ENCODE data around the gene PCDH9.

PCDH9 gene

DNA sequence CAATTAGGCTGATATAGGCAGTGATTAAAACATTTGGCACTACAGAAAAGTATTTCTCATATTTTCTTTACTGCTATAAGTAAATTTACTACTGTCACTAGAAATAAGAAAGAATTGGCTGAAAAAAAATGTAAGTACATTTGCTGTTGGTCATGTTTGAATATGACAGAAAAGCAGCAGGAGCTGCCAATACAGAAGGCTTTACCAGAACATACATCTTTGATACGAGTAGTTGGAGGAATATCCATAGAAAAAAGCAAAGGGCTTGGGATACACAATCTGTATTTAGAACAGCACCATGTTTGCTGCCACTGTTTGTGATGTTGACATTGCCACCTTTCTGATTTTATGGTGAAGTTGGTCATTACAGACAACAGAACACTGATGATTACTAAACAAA is 21.6 kb downstream of the PCDH9 start:
- Histone ChIP-seq H4K8ac (ENCODE audit: low read depth, low read length) (no peak overlapping the region), H3K4ac (ENCODE audit: low read length) (no peak overlapping the region), H3K18ac (ENCODE audit: low read length) (no peak overlapping the region), H2BK12ac (ENCODE audit: low read length) (no peak overlapping the region), H2AFZ (ENCODE audit: low read length) (no peak overlapping the region), H3K9me3 (replicated peaks in 1 of 2; ENCODE audit: control insufficient read depth in 2 of 2, insufficient read depth in 1 of 2, low read depth in 1 of 2, low read length in 2 of 2) (no peaks in the 10 kb centered on the region), H3K4me3 (ENCODE audit: low read length in 2 of 2) (no peak overlapping the region), H3K27me3 (ENCODE audit: control insufficient read depth in 3 of 3, insufficient read depth in 3 of 3, low read depth in 1 of 3, low read length in 3 of 3) (no peaks in the 10 kb centered on the region), H3K14ac (ENCODE audit: low read length) (no peak overlapping the region), H2AK5ac (ENCODE audit: low read depth, low read length) (no peak overlapping the region), H3K23ac (ENCODE audit: low read depth, low read length, poor library complexity) (no peak overlapping the region), H3K79me1 (ENCODE audit: low read depth, low read length) (no peaks in the 10 kb centered on the region), H2BK5ac (ENCODE audit: low read length) (no peak overlapping the region), H3K36me3 (replicated peaks in 1 of 2; ENCODE audit: control insufficient read depth in 2 of 2, insufficient read depth in 2 of 2, low read length in 2 of 2) (no peaks in the 10 kb centered on the region), H2BK120ac (ENCODE audit: low read depth, low read length) (no peak overlapping the region), H2BK15ac (ENCODE audit: low read length) (no peak overlapping the region), H3K9ac (ENCODE audit: low read depth, low read length, poor library complexity) (no peak overlapping the region), H4K91ac (ENCODE audit: low read depth, low read length, poor library complexity) (no peak overlapping the region), H3K4me2 (ENCODE audit: insufficient read depth, low read length, poor library complexity, severe bottlenecking) (no peak overlapping the region), H3K27ac (replicated peaks; ENCODE audit: low read length) (no peak overlapping the region), H3K4me1 (ENCODE audit: control insufficient read depth in 2 of 2, insufficient read depth in 1 of 2, low read depth in 1 of 2, low read length in 2 of 2) (no peaks in the 10 kb centered on the region)
- no CpG with 5 or more reads among the region's 1 CpG for WGBS, 2 donors (ENCODE audit: extremely low coverage in 2 of 2, insufficient read length in 2 of 2, insufficient replicate concordance in 1 of 2)
- DNase-seq (ENCODE audit: low spot score) = no peak

DNA sequence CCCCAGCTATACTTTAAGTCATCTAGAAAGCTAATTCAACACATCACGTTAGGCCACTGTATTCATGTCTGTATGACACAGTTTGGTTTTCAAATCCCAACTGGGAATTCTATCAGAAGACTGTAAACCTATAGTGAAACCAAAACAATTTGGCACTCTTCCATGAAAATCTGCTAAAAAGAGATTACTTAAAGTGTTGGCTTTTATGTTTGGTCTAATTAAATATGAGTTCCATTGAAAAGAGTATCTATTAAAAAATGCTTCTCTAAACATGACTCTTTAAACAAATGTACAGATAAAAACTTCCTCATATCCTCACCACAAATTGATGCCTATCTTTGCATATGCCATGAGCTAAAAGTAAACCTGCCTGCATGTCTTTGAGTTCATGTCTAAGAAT is 25.4 kb downstream of the PCDH9 start:
- H3K36me3 ChIP-seq (replicated peaks in 1 of 2; ENCODE audit: control insufficient read depth in 2 of 2, insufficient read depth in 2 of 2, low read length in 2 of 2) = no peaks in the 10 kb centered on the region
- H3K79me1 ChIP-seq (ENCODE audit: low read depth, low read length) = no peaks in the 10 kb centered on the region
- H2BK120ac ChIP-seq (ENCODE audit: low read depth, low read length) = no peak overlapping the region
- H3K4me3 ChIP-seq (ENCODE audit: low read length in 2 of 2) = no peak overlapping the region
- H3K9me3 ChIP-seq (replicated peaks in 1 of 2; ENCODE audit: control insufficient read depth in 2 of 2, insufficient read depth in 1 of 2, low read depth in 1 of 2, low read length in 2 of 2) = no peaks in the 10 kb centered on the region
- no peak overlapping the region for H3K9ac ChIP-seq (ENCODE audit: low read depth, low read length, poor library complexity)
- no peak overlapping the region for H2AFZ ChIP-seq (ENCODE audit: low read length)
- H2BK15ac ChIP-seq (ENCODE audit: low read length) = no peak overlapping the region
- H4K91ac ChIP-seq (ENCODE audit: low read depth, low read length, poor library complexity) = no peak overlapping the region
- no peaks in the 10 kb centered on the region for H3K4me1 ChIP-seq (ENCODE audit: control insufficient read depth in 2 of 2, insufficient read depth in 1 of 2, low read depth in 1 of 2, low read length in 2 of 2)
- H2AK5ac ChIP-seq (ENCODE audit: low read depth, low read length) = no peak overlapping the region
- H4K8ac ChIP-seq (ENCODE audit: low read depth, low read length) = no peak overlapping the region
- WGBS, 2 donors (ENCODE audit: extremely low coverage in 2 of 2, insufficient read length in 2 of 2, insufficient replicate concordance in 1 of 2) = no CpG with 5 or more reads among the region's 1 CpG
- no peak overlapping the region for H2BK5ac ChIP-seq (ENCODE audit: low read length)
- H3K27ac ChIP-seq (replicated peaks; ENCODE audit: low read length) = no peak overlapping the region
- no peak overlapping the region for H3K23ac ChIP-seq (ENCODE audit: low read depth, low read length, poor library complexity)
- no peak overlapping the region for H3K14ac ChIP-seq (ENCODE audit: low read length)
- H2BK12ac ChIP-seq (ENCODE audit: low read length) = no peak overlapping the region
- H3K18ac ChIP-seq (ENCODE audit: low read length) = no peak overlapping the region
- no peaks in the 10 kb centered on the region for H3K27me3 ChIP-seq (ENCODE audit: control insufficient read depth in 3 of 3, insufficient read depth in 3 of 3, low read depth in 1 of 3, low read length in 3 of 3)
- H3K4ac ChIP-seq (ENCODE audit: low read length) = no peak overlapping the region
- H3K4me2 ChIP-seq (ENCODE audit: insufficient read depth, low read length, poor library complexity, severe bottlenecking) = no peak overlapping the region
- no peak for DNase-seq (ENCODE audit: low spot score)

DNA sequence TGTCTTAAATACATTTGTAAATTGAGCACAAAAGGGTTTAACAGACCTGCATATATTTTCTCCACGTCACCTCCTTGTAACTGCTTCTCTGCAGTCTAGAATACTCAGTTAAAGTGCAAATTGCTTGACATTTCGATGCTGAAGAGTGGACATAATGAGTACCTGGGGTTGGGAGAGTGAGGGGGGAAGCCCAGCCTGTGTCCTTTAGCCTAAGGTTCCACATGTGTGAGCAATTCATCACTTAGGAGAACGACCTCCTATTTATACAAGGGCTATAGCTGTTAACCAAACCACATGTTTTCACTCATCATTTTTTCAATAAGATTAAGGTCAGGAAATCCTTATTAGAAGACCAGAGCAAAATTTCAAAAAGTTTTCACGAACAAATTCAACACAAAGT is 29.5 kb downstream of the PCDH9 start:
- Histone ChIP-seq H4K8ac (ENCODE audit: low read depth, low read length) (no peak overlapping the region), H3K9me3 (replicated peaks in 1 of 2; ENCODE audit: control insufficient read depth in 2 of 2, insufficient read depth in 1 of 2, low read depth in 1 of 2, low read length in 2 of 2) (no peaks in the 10 kb centered on the region), H3K23ac (ENCODE audit: low read depth, low read length, poor library complexity) (no peak overlapping the region), H2BK12ac (ENCODE audit: low read length) (no peak overlapping the region), H3K27ac (replicated peaks; ENCODE audit: low read length) (no peak overlapping the region), H2BK120ac (ENCODE audit: low read depth, low read length) (no peak overlapping the region), H4K91ac (ENCODE audit: low read depth, low read length, poor library complexity) (no peak overlapping the region), H2AK5ac (ENCODE audit: low read depth, low read length) (no peak overlapping the region), H3K14ac (ENCODE audit: low read length) (no peak overlapping the region), H3K4me3 (ENCODE audit: low read length in 2 of 2) (no peak overlapping the region), H3K18ac (ENCODE audit: low read length) (no peak overlapping the region), H3K4me1 (ENCODE audit: control insufficient read depth in 2 of 2, insufficient read depth in 1 of 2, low read depth in 1 of 2, low read length in 2 of 2) (no peaks in the 10 kb centered on the region), H2AFZ (ENCODE audit: low read length) (peak overlapping the region; percentile 31), H3K4ac (ENCODE audit: low read length) (no peak overlapping the region), H3K36me3 (replicated peaks in 1 of 2; ENCODE audit: control insufficient read depth in 2 of 2, insufficient read depth in 2 of 2, low read length in 2 of 2) (no peaks in the 10 kb centered on the region), H2BK5ac (ENCODE audit: low read length) (no peak overlapping the region), H3K27me3 (ENCODE audit: control insufficient read depth in 3 of 3, insufficient read depth in 3 of 3, low read depth in 1 of 3, low read length in 3 of 3) (no peaks in the 10 kb centered on the region), H3K79me1 (ENCODE audit: low read depth, low read length) (no peaks in the 10 kb centered on the region), H3K4me2 (ENCODE audit: insufficient read depth, low read length, poor library complexity, severe bottlenecking) (no peak overlapping the region), H3K9ac (ENCODE audit: low read depth, low read length, poor library complexity) (no peak overlapping the region), H2BK15ac (ENCODE audit: low read length) (no peak overlapping the region)
- WGBS, 2 donors (ENCODE audit: extremely low coverage in 2 of 2, insufficient read length in 2 of 2, insufficient replicate concordance in 1 of 2) = no CpG with 5 or more reads among the region's 4 CpGs
- DNase-seq (ENCODE audit: low spot score) = no peak

DNA sequence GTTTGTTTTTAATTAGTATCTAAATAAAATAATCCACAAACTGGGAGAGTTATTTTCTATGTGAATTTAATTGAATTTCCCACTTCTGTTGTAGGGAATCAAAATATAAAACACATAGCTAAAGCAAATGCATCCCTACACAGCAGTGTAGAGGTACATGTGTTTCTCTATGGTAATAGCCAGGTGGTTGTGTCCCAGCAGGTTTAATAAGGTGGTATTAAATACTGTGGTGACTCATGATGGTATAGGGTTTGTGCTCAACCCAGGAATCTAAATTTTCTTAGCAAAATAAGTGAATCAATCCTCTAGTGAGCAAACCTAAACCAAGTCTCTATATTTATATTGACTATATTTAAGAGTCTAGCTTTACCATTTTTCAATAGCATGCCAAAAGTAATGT is 30.0 kb downstream of the PCDH9 start:
- no peak overlapping the region for H3K4me2 ChIP-seq (ENCODE audit: insufficient read depth, low read length, poor library complexity, severe bottlenecking)
- no peaks in the 10 kb centered on the region for H3K79me1 ChIP-seq (ENCODE audit: low read depth, low read length)
- H2AK5ac ChIP-seq (ENCODE audit: low read depth, low read length) = no peak overlapping the region
- no peak overlapping the region for H3K4ac ChIP-seq (ENCODE audit: low read length)
- no peak overlapping the region for H2AFZ ChIP-seq (ENCODE audit: low read length)
- no peak overlapping the region for H4K91ac ChIP-seq (ENCODE audit: low read depth, low read length, poor library complexity)
- no peaks in the 10 kb centered on the region for H3K27me3 ChIP-seq (ENCODE audit: control insufficient read depth in 3 of 3, insufficient read depth in 3 of 3, low read depth in 1 of 3, low read length in 3 of 3)
- H2BK15ac ChIP-seq (ENCODE audit: low read length) = no peak overlapping the region
- no peak overlapping the region for H2BK12ac ChIP-seq (ENCODE audit: low read length)
- H3K9me3 ChIP-seq (replicated peaks in 1 of 2; ENCODE audit: control insufficient read depth in 2 of 2, insufficient read depth in 1 of 2, low read depth in 1 of 2, low read length in 2 of 2) = no peaks in the 10 kb centered on the region
- no peaks in the 10 kb centered on the region for H3K36me3 ChIP-seq (replicated peaks in 1 of 2; ENCODE audit: control insufficient read depth in 2 of 2, insufficient read depth in 2 of 2, low read length in 2 of 2)
- no peak overlapping the region for H3K14ac ChIP-seq (ENCODE audit: low read length)
- H3K4me1 ChIP-seq (ENCODE audit: control insufficient read depth in 2 of 2, insufficient read depth in 1 of 2, low read depth in 1 of 2, low read length in 2 of 2) = no peaks in the 10 kb centered on the region
- DNase-seq (ENCODE audit: low spot score) = no peak
- no peak overlapping the region for H3K9ac ChIP-seq (ENCODE audit: low read depth, low read length, poor library complexity)
- H3K18ac ChIP-seq (ENCODE audit: low read length) = no peak overlapping the region
- no peak overlapping the region for H2BK120ac ChIP-seq (ENCODE audit: low read depth, low read length)
- H3K4me3 ChIP-seq (ENCODE audit: low read length in 2 of 2) = no peak overlapping the region
- no peak overlapping the region for H3K27ac ChIP-seq (replicated peaks; ENCODE audit: low read length)
- no peak overlapping the region for H4K8ac ChIP-seq (ENCODE audit: low read depth, low read length)
- H3K23ac ChIP-seq (ENCODE audit: low read depth, low read length, poor library complexity) = no peak overlapping the region
- H2BK5ac ChIP-seq (ENCODE audit: low read length) = no peak overlapping the region

Measured in neuronal stem cell (in vitro differentiated cells).